ENCODE data around the gene DIAPH3. TPM values are rescaled to one million over a fixed set of nuclear protein-coding genes. Genes with fewer than 3 reads are reported as not detected.

DIAPH3 gene
- polyA plus RNA-seq, 1 of the 3 experiments (the other 2 are of a cell fraction): 5.4 TPM

DNA sequence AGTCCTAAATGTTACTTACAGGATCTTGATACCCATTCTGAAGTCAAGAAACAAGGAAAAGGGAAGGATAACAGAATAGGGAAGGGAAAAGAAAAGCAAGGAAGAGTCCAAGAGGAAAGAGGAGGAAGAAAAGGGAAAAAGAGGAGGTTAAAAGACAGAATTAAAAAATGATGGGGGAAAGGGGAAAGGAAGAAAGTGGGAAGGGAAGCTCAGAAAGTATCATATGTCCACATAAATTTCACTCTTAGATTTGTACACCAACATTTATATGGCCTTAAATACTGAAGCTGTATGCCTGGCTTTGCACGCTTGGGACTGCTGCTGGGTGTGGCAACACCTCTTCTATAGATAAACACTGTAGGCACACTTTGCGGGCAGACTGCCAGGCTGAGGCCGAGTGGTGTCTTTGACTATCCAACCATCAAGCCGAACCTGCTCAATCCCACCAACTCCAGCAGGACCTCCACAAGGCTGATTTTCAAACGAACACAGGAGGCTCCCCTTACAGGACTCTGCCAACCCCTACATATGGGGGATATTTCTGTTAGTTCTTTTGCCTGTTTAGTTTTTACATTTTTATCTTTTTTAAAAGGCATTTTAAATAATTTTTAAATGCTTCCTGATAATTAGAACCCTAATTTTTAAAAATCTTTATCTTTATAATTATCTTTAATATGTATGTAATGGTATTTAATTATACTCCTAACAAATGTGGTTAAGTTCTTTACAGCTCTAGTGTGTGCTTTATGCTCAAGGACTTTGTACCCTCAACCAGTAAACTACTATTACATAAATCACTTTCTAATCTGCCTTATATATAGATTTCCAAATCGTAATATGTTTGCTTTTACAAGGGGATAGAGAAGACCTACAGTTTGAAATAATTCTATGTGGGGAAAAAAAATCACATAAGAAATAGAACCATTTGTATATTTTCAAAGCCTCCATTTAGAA lies 154.2 kb downstream of the DIAPH3 start:
- ChIA-PET CTCF (no interaction called here), POLR2A (no interaction called here)
- Histone ChIP-seq H2AFZ (ENCODE audit: low read depth) (no peak overlapping the region), H4K20me1 (ENCODE audit: insufficient read depth) (no peaks in the 10 kb centered on the region), H3K4me3 (ENCODE audit: low read depth in 2 of 2, low read length in 1 of 2) (no peak overlapping the region), H3K4me2 (no peak overlapping the region), H3K27me3 (ENCODE audit: insufficient read depth) (no peaks in the 10 kb centered on the region), H3K9me3 (no peaks in the 10 kb centered on the region), H3K9ac (no peak overlapping the region), H3K27ac (ENCODE audit: low read depth in 2 of 2, low read length in 1 of 2) (no peak overlapping the region), H3K9me2 (no peaks in the 10 kb centered on the region), H3K79me2 (ENCODE audit: insufficient read depth) (peaks cover 4% of the 10 kb centered on the region), H3K36me3 (replicated peaks in 1 of 2; ENCODE audit: control insufficient read depth in 1 of 2, insufficient read depth in 2 of 2, low read length in 1 of 2) (peaks cover 0 to 10% of the 10 kb centered on the region in 2 experiments), H3K4me1 (ENCODE audit: control insufficient read depth in 1 of 2, insufficient read depth in 2 of 2, low read depth in 1 of 2, low read length in 1 of 2) (peaks cover 0 to 18% of the 10 kb centered on the region in 2 experiments; a peak in 2 of 4 replicates), H3F3A (replicated peaks; ENCODE audit: insufficient read depth) (peaks cover 11% of the 10 kb centered on the region)
- DNase-seq: no peak
- WGBS (ENCODE audit: low lambda C conversion rate): 73% methylated on average over 4 of the region's 6 CpGs
- TF ChIP-seq SMC3 (IDR thresholded peaks at IDR 0.05; ENCODE audit: low read depth, low read length) (no peak), GATA2 (CRISPR knock-in tag; IDR thresholded peaks at IDR 0.05) (no peak), FOSL2 (IDR thresholded peaks at IDR 0.05; ENCODE audit: borderline replicate concordance, low read depth) (no peak), SIN3A (IDR thresholded peaks at IDR 0.05; ENCODE audit: borderline replicate concordance, low read depth, low read length) (no peak), MEF2A (IDR thresholded peaks at IDR 0.05; ENCODE audit: borderline replicate concordance, low read depth) (no peak), REST (IDR thresholded peaks at IDR 0.05; ENCODE audit: low read depth, low read length) (no peak), POLR2AphosphoS5 (IDR thresholded peaks at IDR 0.05; ENCODE audit: low read depth, low read length) (no peak), JUND (IDR thresholded peaks at IDR 0.05) (no peak), GABPA (IDR thresholded peaks at IDR 0.05; ENCODE audit: low read depth) (no peak), ELF1 (IDR thresholded peaks at IDR 0.05) (no peak)
- TF ChIP-seq, protein P1, sequence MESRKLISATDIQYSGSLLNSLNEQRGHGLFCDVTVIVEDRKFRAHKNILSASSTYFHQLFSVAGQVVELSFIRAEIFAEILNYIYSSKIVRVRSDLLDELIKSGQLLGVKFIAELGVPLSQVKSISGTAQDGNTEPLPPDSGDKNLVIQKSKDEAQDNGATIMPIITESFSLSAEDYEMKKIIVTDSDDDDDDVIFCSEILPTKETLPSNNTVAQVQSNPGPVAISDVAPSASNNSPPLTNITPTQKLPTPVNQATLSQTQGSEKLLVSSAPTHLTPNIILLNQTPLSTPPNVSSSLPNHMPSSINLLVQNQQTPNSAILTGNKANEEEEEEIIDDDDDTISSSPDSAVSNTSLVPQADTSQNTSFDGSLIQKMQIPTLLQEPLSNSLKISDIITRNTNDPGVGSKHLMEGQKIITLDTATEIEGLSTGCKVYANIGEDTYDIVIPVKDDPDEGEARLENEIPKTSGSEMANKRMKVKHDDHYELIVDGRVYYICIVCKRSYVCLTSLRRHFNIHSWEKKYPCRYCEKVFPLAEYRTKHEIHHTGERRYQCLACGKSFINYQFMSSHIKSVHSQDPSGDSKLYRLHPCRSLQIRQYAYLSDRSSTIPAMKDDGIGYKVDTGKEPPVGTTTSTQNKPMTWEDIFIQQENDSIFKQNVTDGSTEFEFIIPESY (IDR thresholded peaks at IDR 0.05; ENCODE audit: borderline replicate concordance, low read depth): no peak

Measured in SK-N-SH (cell line).